Astrocyte (in vitro differentiated cells and primary cell): ENCODE results near the gene SARNP. TPM values are rescaled to one million over a fixed set of nuclear protein-coding genes. Genes with fewer than 3 reads are reported as not detected.

Experiments used
- DNase-seq: peaks from one replicate; pipeline ENCODE4 v3.0.0-alpha.2; 2010; ENCODE audit warnings: low read depth
- FAIRE-seq: peaks from 2 replicates; lab custom pipeline; 2011; peaks lifted over from hg19 to GRCh38; lab: Jason Lieb, UNC
- H2AFZ ChIP-seq: 2 replicates; pipeline ENCODE4 v1.6.0; 2012; ENCODE audit warnings: low read depth, low read length, inconsistent platforms
- H3K27ac ChIP-seq: 2 replicates; pipeline ENCODE4 v1.5.1; 2011; ENCODE audit warnings: low read depth, low read length, inconsistent platforms
- H3K27me3 ChIP-seq: 2 replicates; pipeline ENCODE4 v1.6.0; 2011; ENCODE audit warnings: low read length, inconsistent platforms; ENCODE audit not compliant: insufficient read depth
- H3K36me3 ChIP-seq: 2 replicates; pipeline ENCODE4 v1.5.1; 2011; ENCODE audit warnings: low read length, inconsistent platforms; ENCODE audit not compliant: insufficient read depth
- H3K4me1 ChIP-seq: 2 replicates; pipeline ENCODE4 v1.5.1; 2011; ENCODE audit warnings: low read length, inconsistent platforms; ENCODE audit not compliant: insufficient read depth
- H3K4me2 ChIP-seq: 2 replicates; pipeline ENCODE4 v1.6.0; 2012; ENCODE audit warnings: low read length, inconsistent platforms
- H3K4me3 ChIP-seq: 2 replicates; pipeline ENCODE4 v1.5.1; 2011; ENCODE audit warnings: low read depth, mild to moderate bottlenecking, low read length, inconsistent platforms; ENCODE audit not compliant: insufficient read depth
- H3K79me2 ChIP-seq: 2 replicates; pipeline ENCODE4 v1.6.0; 2012; ENCODE audit warnings: mild to moderate bottlenecking, low read length, inconsistent platforms; ENCODE audit not compliant: insufficient read depth
- H3K9ac ChIP-seq: 2 replicates; pipeline ENCODE4 v1.6.0; 2012; ENCODE audit warnings: mild to moderate bottlenecking, low read length, inconsistent platforms
- H3K9me3 ChIP-seq: 2 replicates; pipeline ENCODE4 v1.5.1; 2012; ENCODE audit warnings: low read depth, mild to moderate bottlenecking, low read length, inconsistent platforms; ENCODE audit not compliant: insufficient read depth
- H4K20me1 ChIP-seq: 2 replicates; pipeline ENCODE4 v1.6.0; 2012; ENCODE audit warnings: low read length, inconsistent platforms; ENCODE audit not compliant: insufficient read depth
- H3K27ac Mint-ChIP-seq: one replicate; pipeline ENCODE4 v1.8.0; 2021; ENCODE audit warnings: mild to moderate bottlenecking, mixed read lengths; ENCODE audit not compliant: unreplicated experiment
- H3K27me3 Mint-ChIP-seq: one replicate; pipeline ENCODE4 v1.8.0; 2021; ENCODE audit warnings: low read depth, mixed read lengths; ENCODE audit not compliant: unreplicated experiment
- H3K36me3 Mint-ChIP-seq: one replicate; pipeline ENCODE4 v1.8.0; 2021; ENCODE audit warnings: low read depth, mixed read lengths; ENCODE audit not compliant: unreplicated experiment
- H3K4me1 Mint-ChIP-seq: one replicate; pipeline ENCODE4 v1.8.0; 2021; ENCODE audit warnings: low read depth, mixed read lengths; ENCODE audit not compliant: unreplicated experiment
- H3K4me3 Mint-ChIP-seq: one replicate; pipeline ENCODE4 v1.8.0; 2021; ENCODE audit warnings: mild to moderate bottlenecking, moderate library complexity, mixed read lengths; ENCODE audit not compliant: unreplicated experiment
- H3K9me3 Mint-ChIP-seq: one replicate; pipeline ENCODE4 v1.8.0; 2021; ENCODE audit warnings: mild to moderate bottlenecking, mixed read lengths; ENCODE audit not compliant: unreplicated experiment
- CTCF ChIP-seq: IDR thresholded peaks from 2 replicates; pipeline ENCODE4 v1.5.1; 2011; ENCODE audit warnings: low read depth, mild to moderate bottlenecking, inconsistent platforms, low read length, moderate library complexity; ENCODE audit not compliant: insufficient read depth
- EZH2 ChIP-seq: IDR thresholded peaks from 2 replicates; pipeline ENCODE4 v1.6.1; 2012; ENCODE audit warnings: mild to moderate bottlenecking, low read length, inconsistent platforms; ENCODE audit not compliant: insufficient read depth
- total RNA-seq: library from RNA; stranded (reverse); gene quantifications from 2 replicates; pipeline ENCODE4 v1.2.1, GENCODE V29; 2021

SARNP gene
- total RNA-seq, 1 donor from 2014 or later = 105 TPM

GRCh38 chr12:55844961-55845360 lies 27.4 kb upstream of the SARNP start:
- DNase-seq = no peak
- FAIRE-seq = no peak
- Histone ChIP-seq H3K4me3 (no peak overlapping the region), H3K27ac (no peak overlapping the region), H3K79me2 (peaks cover 6% of the 10 kb centered on the region), H4K20me1 (no peaks in the 10 kb centered on the region), H3K9me3 (no peaks in the 10 kb centered on the region), H3K27me3 (no peaks in the 10 kb centered on the region), H3K9ac (no peak overlapping the region), H3K36me3 (no peaks in the 10 kb centered on the region), H2AFZ (no peak overlapping the region), H3K4me1 (peaks cover 32% of the 10 kb centered on the region), H3K4me2 (no peak overlapping the region)
- peaks cover 10% of the 10 kb centered on the region for H3K36me3 Mint-ChIP-seq
- TF ChIP-seq CTCF (no peak), EZH2 (no peak)
- H3K4me1 Mint-ChIP-seq = peaks cover 35% of the 10 kb centered on the region
- H3K9me3 Mint-ChIP-seq = peaks cover 6% of the 10 kb centered on the region
- no peak overlapping the region for H3K4me3 Mint-ChIP-seq
- H3K27me3 Mint-ChIP-seq = no peaks in the 10 kb centered on the region
- peak overlapping the region; percentile 4 for H3K27ac Mint-ChIP-seq

- Histone ChIP-seq H3K4me3 (no peak overlapping the region), H3K9ac (no peak overlapping the region), H3K4me1 (peaks cover 27% of the 10 kb centered on the region), H3K4me2 (peak overlapping the region; percentile 83), H3K79me2 (peaks cover 6% of the 10 kb centered on the region), H3K9me3 (no peaks in the 10 kb centered on the region), H4K20me1 (no peaks in the 10 kb centered on the region), H3K36me3 (no peaks in the 10 kb centered on the region), H2AFZ (no peak overlapping the region), H3K27ac (peak overlapping the region; percentile 62), H3K27me3 (no peaks in the 10 kb centered on the region)
- Mint-ChIP-seq H3K27me3 (no peaks in the 10 kb centered on the region), H3K4me3 (no peak overlapping the region), H3K27ac (peak overlapping the region; percentile 41), H3K9me3 (peaks cover 6% of the 10 kb centered on the region), H3K36me3 (peaks cover 10% of the 10 kb centered on the region), H3K4me1 (peaks cover 31% of the 10 kb centered on the region)
- TF ChIP-seq EZH2 (no peak), CTCF (no peak)
- FAIRE-seq = no peak
- DNase-seq = no peak
Observed at GRCh38 chr12:55843431-55843830, 25.9 kb upstream of the SARNP start.

GRCh38 chr12:55842681-55843429 lies 25.3 kb upstream of the SARNP start, which contains the start of gene MMP19:
Gene MMP19 (minus strand): TSS chr12:55842936. CDS start chr12:55842830, 106 bp downstream.
- peak; percentile 70 for DNase-seq
- H3K27ac ChIP-seq = peak within 1 kb of the TSS; percentile 62

More at GRCh38 chr12:55842681-55843429, 25.3 kb upstream of the SARNP start, which contains the start of gene MMP19:
- H3K4me3 ChIP-seq = peak within 1 kb of the TSS; percentile 51
- no peaks in the 10 kb centered on the region for H3K27me3 ChIP-seq
- peaks cover 6% of the 10 kb centered on the region for H3K79me2 ChIP-seq
- H3K4me2 ChIP-seq = peak within 1 kb of the TSS; percentile 83
- H3K4me1 Mint-ChIP-seq = peaks cover 29% of the 10 kb centered on the region
- H2AFZ ChIP-seq = peak within 1 kb of the TSS; percentile 72
- H3K9me3 Mint-ChIP-seq = peaks cover 6% of the 10 kb centered on the region
- H3K4me3 Mint-ChIP-seq = peak within 1 kb of the TSS; percentile 61
- TF ChIP-seq CTCF = no peak
- no peak for TF ChIP-seq EZH2
- H3K27me3 Mint-ChIP-seq = no peaks in the 10 kb centered on the region
- no peaks in the 10 kb centered on the region for H3K9me3 ChIP-seq
- no peaks in the 10 kb centered on the region for H3K36me3 ChIP-seq
- no peak for FAIRE-seq
- H3K4me1 ChIP-seq = peaks cover 27% of the 10 kb centered on the region
- H4K20me1 ChIP-seq = no peaks in the 10 kb centered on the region
- peak within 1 kb of the TSS; percentile 50 for H3K27ac Mint-ChIP-seq
- peak within 1 kb of the TSS; percentile 74 for H3K9ac ChIP-seq
- H3K36me3 Mint-ChIP-seq = peaks cover 10% of the 10 kb centered on the region
